Measurements from ENCODE around the gene SLIT3.

The SLIT3 gene

GRCh38 chr5:168667301-168667840, 633.6 kb downstream of the SLIT3 start:
- ATAC-seq: no peak
- no peak for TF ChIP-seq ISL1 (CRISPR knock-in tag; IDR thresholded peaks at IDR 0.05)
- no peak for TF ChIP-seq ZNF70 (CRISPR knock-in tag; IDR thresholded peaks at IDR 0.05)
- no peak for TF ChIP-seq ZNF8 (CRISPR knock-in tag; IDR thresholded peaks at IDR 0.05)
- no peak for TF ChIP-seq TCF4 (CRISPR knock-in tag; IDR thresholded peaks at IDR 0.05; ENCODE audit: borderline replicate concordance)
- TF ChIP-seq OSR1 (CRISPR knock-in tag; IDR thresholded peaks at IDR 0.05): no peak
- TF ChIP-seq, protein P1, sequence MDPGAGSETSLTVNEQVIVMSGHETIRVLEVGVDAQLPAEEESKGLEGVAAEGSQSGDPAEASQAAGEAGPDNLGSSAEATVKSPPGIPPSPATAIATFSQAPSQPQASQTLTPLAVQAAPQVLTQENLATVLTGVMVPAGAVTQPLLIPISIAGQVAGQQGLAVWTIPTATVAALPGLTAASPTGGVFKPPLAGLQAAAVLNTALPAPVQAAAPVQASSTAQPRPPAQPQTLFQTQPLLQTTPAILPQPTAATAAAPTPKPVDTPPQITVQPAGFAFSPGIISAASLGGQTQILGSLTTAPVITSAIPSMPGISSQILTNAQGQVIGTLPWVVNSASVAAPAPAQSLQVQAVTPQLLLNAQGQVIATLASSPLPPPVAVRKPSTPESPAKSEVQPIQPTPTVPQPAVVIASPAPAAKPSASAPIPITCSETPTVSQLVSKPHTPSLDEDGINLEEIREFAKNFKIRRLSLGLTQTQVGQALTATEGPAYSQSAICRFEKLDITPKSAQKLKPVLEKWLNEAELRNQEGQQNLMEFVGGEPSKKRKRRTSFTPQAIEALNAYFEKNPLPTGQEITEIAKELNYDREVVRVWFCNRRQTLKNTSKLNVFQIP (CRISPR knock-in tag; IDR thresholded peaks at IDR 0.05; ENCODE audit: borderline replicate concordance, low read depth): no peak
- TF ChIP-seq TOX (CRISPR knock-in tag; IDR thresholded peaks at IDR 0.05; ENCODE audit: borderline replicate concordance): no peak
- no peak for TF ChIP-seq TSHZ2 (CRISPR knock-in tag; IDR thresholded peaks at IDR 0.05)
- TF ChIP-seq ARNTL (CRISPR knock-in tag; IDR thresholded peaks at IDR 0.05; ENCODE audit: borderline replicate concordance, low read depth): no peak
- TF ChIP-seq RARB (CRISPR knock-in tag; IDR thresholded peaks at IDR 0.05): no peak
- no peak for TF ChIP-seq ESRRG (CRISPR knock-in tag; IDR thresholded peaks at IDR 0.05)
- TF ChIP-seq ZFP30 (CRISPR knock-in tag; IDR thresholded peaks at IDR 0.05): no peak
- no peak for TF ChIP-seq ZNF565 (CRISPR knock-in tag; conservative IDR thresholded peaks at IDR 0.05; ENCODE audit: low read depth)

DNA sequence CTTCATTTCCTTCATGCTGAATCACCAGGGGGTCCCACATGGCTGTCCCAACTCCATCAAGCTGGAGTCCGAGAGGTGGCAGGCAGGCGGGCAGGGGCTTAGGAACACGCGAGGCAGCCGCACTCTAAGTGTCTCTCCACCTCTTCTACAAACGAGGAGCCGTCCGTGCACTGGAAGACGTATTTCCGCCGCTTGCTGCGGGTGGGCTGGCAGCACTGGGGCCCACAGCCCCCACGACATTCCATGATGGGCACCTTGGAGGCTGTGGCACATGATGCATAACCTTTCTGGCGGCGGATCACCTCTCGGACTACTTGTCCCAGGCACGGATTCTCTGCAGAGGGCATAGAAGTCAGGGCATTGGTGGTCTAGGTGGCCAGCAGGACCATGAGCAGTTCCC, 634.6 kb downstream of the SLIT3 start:
- no peak for ATAC-seq

DNA sequence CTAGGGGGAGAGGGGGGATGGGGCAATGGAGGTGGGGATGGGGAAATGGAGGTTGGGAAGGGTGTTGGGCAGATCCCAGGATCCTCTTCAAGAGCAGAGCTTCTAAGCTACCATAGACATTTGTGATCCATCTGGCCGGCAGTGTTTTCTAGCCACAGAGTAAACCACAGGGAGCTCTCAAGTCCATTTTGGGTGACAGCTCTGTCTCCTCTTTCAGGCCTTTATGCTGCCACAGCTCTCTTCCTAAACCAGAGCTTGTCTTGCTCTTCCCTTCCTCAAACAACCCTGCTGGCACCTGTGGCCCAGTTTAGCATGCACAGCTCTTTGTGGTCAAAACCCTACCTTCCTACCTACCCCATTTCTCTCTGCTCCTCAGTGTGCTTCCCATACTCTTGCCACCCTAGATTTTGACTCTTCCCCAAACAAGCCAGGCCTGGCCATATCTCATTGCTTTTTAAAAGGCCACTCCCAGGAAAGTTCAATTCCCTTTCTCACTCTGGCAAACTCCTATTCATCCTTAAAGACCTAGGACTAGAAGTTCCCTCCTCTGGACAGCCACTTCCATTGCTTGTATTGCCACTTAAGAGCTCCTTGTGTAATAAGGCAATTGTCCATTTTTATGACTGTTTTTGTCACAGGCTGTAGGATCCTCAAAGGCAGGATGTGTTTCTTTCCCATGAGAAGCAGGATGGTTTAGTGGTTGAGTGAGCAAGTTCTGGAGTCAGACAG, 637.5 kb downstream of the SLIT3 start:
- ATAC-seq: no peak
- TF ChIP-seq ESRRG (CRISPR knock-in tag; IDR thresholded peaks at IDR 0.05) (no peak), ISL1 (CRISPR knock-in tag; IDR thresholded peaks at IDR 0.05) (no peak), ZFP3 (CRISPR knock-in tag; IDR thresholded peaks at IDR 0.05) (peak; percentile 90)

More for the DNA sequence above, 634.6 kb downstream of the SLIT3 start:
- TF ChIP-seq, protein P2, sequence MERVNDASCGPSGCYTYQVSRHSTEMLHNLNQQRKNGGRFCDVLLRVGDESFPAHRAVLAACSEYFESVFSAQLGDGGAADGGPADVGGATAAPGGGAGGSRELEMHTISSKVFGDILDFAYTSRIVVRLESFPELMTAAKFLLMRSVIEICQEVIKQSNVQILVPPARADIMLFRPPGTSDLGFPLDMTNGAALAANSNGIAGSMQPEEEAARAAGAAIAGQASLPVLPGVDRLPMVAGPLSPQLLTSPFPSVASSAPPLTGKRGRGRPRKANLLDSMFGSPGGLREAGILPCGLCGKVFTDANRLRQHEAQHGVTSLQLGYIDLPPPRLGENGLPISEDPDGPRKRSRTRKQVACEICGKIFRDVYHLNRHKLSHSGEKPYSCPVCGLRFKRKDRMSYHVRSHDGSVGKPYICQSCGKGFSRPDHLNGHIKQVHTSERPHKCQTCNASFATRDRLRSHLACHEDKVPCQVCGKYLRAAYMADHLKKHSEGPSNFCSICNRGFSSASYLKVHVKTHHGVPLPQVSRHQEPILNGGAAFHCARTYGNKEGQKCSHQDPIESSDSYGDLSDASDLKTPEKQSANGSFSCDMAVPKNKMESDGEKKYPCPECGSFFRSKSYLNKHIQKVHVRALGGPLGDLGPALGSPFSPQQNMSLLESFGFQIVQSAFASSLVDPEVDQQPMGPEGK (CRISPR knock-in tag; IDR thresholded peaks at IDR 0.05; ENCODE audit: borderline replicate concordance): no peak
- no peak for TF ChIP-seq OSR1 (CRISPR knock-in tag; IDR thresholded peaks at IDR 0.05)
- no peak for TF ChIP-seq ZFP30 (CRISPR knock-in tag; IDR thresholded peaks at IDR 0.05)
- TF ChIP-seq ISL1 (CRISPR knock-in tag; IDR thresholded peaks at IDR 0.05): no peak
- no peak for TF ChIP-seq GLIS3 (CRISPR knock-in tag; IDR thresholded peaks at IDR 0.05)

DNA sequence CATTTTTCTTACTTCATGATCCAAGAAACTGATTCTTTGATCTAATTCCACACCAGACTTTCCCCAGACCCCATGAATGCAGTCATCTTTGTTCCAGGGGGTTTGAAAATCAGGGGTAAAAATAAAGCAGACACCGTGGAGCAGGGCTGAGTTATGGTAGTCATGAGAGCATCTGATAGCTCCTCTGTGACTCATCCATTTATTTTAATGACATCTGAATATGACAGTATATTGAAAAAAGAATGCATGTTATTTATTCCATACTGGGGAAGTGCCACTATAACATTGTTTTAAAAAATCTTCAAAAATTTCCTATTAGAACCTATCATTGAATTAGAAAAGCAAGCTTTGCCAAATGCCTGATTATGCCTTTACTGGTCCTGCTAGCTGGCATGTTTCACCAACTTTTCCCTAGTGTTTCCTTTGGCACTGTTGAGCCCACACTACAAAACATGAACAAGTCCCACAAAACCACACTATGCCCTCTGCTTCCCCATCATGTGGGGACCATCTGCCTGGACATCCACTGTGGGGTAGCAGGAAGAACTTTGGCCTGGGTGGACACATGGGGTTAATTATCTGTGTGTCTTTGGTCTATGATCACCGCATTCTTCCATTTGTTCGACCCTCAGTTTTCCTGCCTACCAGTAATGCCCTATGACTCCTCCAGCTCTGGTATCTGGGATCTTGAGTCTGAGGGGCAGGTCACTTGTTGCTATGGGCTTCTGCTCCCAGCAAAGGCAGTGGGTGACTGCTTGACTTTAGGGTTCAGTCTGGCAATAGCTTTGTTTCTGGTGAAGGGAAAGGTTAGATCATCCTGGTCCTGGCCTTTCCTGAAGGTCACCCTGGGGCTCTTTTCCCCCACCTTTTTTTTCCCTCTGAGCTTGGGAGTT, 639.1 kb downstream of the SLIT3 start:
- ATAC-seq: peak; percentile 63
- no peak for TF ChIP-seq SNAI2 (CRISPR knock-in tag; IDR thresholded peaks at IDR 0.05)
- no peak for TF ChIP-seq CSDC2 (CRISPR knock-in tag; IDR thresholded peaks at IDR 0.05)
- TF ChIP-seq ISL1 (CRISPR knock-in tag; IDR thresholded peaks at IDR 0.05): peak; percentile 70
- 0 out of 2 replicates have a peak, but pooled peaks have one; percentile 15 for TF ChIP-seq ZNF70 (CRISPR knock-in tag; IDR thresholded peaks at IDR 0.05)
- 0 out of 2 replicates have a peak, but pooled peaks have one; percentile 10 for TF ChIP-seq CREB5 (CRISPR knock-in tag; IDR thresholded peaks at IDR 0.05; ENCODE audit: low read depth)
- TF ChIP-seq ZFP30 (CRISPR knock-in tag; IDR thresholded peaks at IDR 0.05): no peak

Data from SK-N-SH treated with all-trans-retinoic acid at 6 μM for 48 hours (cell line).